Peyer's patch (tissue), 4 donors: ENCODE results near the gene SYNC.

Experiments
- POLR2A ChIP-seq, 2 donors: fragments of 450-650 bp; IDR thresholded peaks; one replicate each; pipeline ENCODE4 v1.5.1; 2017; ENCODE audit warnings: antibody characterized with exemption in 2 of 2, mild to moderate bottlenecking in 2 of 2, moderate library complexity in 2 of 2
- TF ChIP-seq, protein P1 (sequence below), 6 experiments: fragments of 450-650 bp in 4 of 6; fragments of 200-600 bp in 2 of 6; sonication (generic) in 1 of 6; IDR thresholded peaks; one replicate each; pipeline ENCODE4 v1.5.1; 2017 to 2019; ENCODE audit warnings: antibody characterized with exemption in 6 of 6, mild to moderate bottlenecking in 3 of 6, moderate library complexity in 1 of 6

DNA sequence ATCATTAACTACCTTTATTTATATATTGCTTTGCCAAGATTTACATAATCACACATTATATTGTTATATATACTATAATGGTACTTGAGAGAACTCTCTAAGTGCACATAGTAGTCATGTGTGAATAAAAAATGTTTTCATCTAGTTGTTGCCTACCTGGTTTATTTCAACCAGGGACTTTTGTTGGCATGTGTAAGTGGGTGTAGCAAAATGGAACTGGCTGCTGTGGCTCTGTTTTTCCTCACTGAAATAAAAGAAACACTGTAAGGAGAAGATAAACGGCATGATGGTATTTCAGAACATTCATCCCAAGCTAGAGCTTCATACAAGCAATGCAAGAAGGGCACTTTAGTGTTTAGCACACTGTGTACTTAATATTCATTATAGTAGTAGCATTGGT, 36.7 kb downstream of the SYNC start:
- TF ChIP-seq, protein P1, sequence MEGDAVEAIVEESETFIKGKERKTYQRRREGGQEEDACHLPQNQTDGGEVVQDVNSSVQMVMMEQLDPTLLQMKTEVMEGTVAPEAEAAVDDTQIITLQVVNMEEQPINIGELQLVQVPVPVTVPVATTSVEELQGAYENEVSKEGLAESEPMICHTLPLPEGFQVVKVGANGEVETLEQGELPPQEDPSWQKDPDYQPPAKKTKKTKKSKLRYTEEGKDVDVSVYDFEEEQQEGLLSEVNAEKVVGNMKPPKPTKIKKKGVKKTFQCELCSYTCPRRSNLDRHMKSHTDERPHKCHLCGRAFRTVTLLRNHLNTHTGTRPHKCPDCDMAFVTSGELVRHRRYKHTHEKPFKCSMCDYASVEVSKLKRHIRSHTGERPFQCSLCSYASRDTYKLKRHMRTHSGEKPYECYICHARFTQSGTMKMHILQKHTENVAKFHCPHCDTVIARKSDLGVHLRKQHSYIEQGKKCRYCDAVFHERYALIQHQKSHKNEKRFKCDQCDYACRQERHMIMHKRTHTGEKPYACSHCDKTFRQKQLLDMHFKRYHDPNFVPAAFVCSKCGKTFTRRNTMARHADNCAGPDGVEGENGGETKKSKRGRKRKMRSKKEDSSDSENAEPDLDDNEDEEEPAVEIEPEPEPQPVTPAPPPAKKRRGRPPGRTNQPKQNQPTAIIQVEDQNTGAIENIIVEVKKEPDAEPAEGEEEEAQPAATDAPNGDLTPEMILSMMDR (IDR thresholded peaks at IDR 0.05) = no peak
- no peak for TF ChIP-seq POLR2A (IDR thresholded peaks at IDR 0.05)
